GM18870 (cell line): Measurements from ENCODE around the gene CCN5.
"Not testable (repeated sequence)": the region's sequence is repeated elsewhere in the genome, so short reads cannot be mapped to it uniquely, and the experiment has no call there.

Experiments used
- ATAC-seq: cut with Tn5 transposase; IDR thresholded peaks from one replicate; pipeline ENCODE4 v1.9.1; 2021; ENCODE audit warnings: moderate library complexity; ENCODE audit not compliant: unreplicated experiment

CCN5 gene

GRCh38 chr20:44756011-44756688 lies 41.0 kb downstream of the CCN5 start:
- ATAC-seq, result no peak

- no peak for ATAC-seq
Observed at GRCh38 chr20:44756956-44757355, 41.8 kb downstream of the CCN5 start.

- ATAC-seq, result no peak
Observed at GRCh38 chr20:44758247-44759101, 43.3 kb downstream of the CCN5 start.

GRCh38 chr20:44759595-44759994 lies 44.4 kb downstream of the CCN5 start:
- ATAC-seq, result no peak

- no peak for ATAC-seq
Observed at GRCh38 chr20:44761423-44761822, 46.3 kb downstream of the CCN5 start.

GRCh38 chr20:44762466-44763140 lies 47.4 kb downstream of the CCN5 start:
- no peak for ATAC-seq

GRCh38 chr20:44763798-44764197 lies 48.6 kb downstream of the CCN5 start:
- not testable (repeated sequence) for ATAC-seq

- ATAC-seq, result no peak
Observed at GRCh38 chr20:44765091-44765490, 49.9 kb downstream of the CCN5 start.

GRCh38 chr20:44765701-44766347 lies 50.7 kb downstream of the CCN5 start:
- no peak for ATAC-seq

- no peak for ATAC-seq
Observed at GRCh38 chr20:44768256-44768655, 53.1 kb downstream of the CCN5 start.

- no peak for ATAC-seq
Observed at GRCh38 chr20:44768854-44769480, 53.8 kb downstream of the CCN5 start.

- no peak for ATAC-seq
Observed at GRCh38 chr20:44769481-44769863, 54.3 kb downstream of the CCN5 start.

- ATAC-seq, result no peak
Observed at GRCh38 chr20:44770484-44771171, 55.5 kb downstream of the CCN5 start.

GRCh38 chr20:44771172-44771535 lies 56.0 kb downstream of the CCN5 start:
- no peak for ATAC-seq

- no peak for ATAC-seq
Observed at GRCh38 chr20:44772636-44773035, 57.5 kb downstream of the CCN5 start.

- ATAC-seq, result no peak
Observed at GRCh38 chr20:44773070-44773829, 58.1 kb downstream of the CCN5 start.

GRCh38 chr20:44776980-44777379 lies 61.8 kb downstream of the CCN5 start:
- ATAC-seq, result no peak
